Ishikawa (cell line): ENCODE measurements around the gene DUSP16.

Experiments used
- CEBPB ChIP-seq: IDR thresholded peaks from 2 replicates; pipeline ENCODE4 v1.6.1; 2012
- CREB1 ChIP-seq: IDR thresholded peaks from 2 replicates; pipeline ENCODE4 v1.6.1; 2012; ENCODE audit warnings: low read depth
- EGR1 ChIP-seq: IDR thresholded peaks from 2 replicates; pipeline ENCODE4 v1.6.1; 2012
- EP300 ChIP-seq: IDR thresholded peaks from 2 replicates; pipeline ENCODE4 v1.6.1; 2012; ENCODE audit warnings: borderline replicate concordance
- FOXM1 ChIP-seq: IDR thresholded peaks from 2 replicates; pipeline ENCODE4 v1.6.1; 2012; ENCODE audit warnings: low read depth, borderline replicate concordance
- NFIC ChIP-seq: IDR thresholded peaks from 2 replicates; pipeline ENCODE4 v1.6.1; 2012
- RAD21 ChIP-seq: IDR thresholded peaks from 2 replicates; pipeline ENCODE4 v1.6.1; 2012; ENCODE audit warnings: low read depth
- TAF1 ChIP-seq: IDR thresholded peaks from 2 replicates; pipeline ENCODE4 v1.6.1; 2012; ENCODE audit warnings: low read depth, mild to moderate bottlenecking
- TCF12 ChIP-seq: IDR thresholded peaks from 2 replicates; pipeline ENCODE4 v1.6.1; 2012; ENCODE audit warnings: low read depth
- TEAD4 ChIP-seq: IDR thresholded peaks from 2 replicates; pipeline ENCODE4 v1.6.1; 2012
- YY1 ChIP-seq: IDR thresholded peaks from 2 replicates; pipeline ENCODE4 v1.6.1; 2012; ENCODE audit warnings: low read depth
- ZBTB7A ChIP-seq: IDR thresholded peaks from 2 replicates; pipeline ENCODE4 v1.6.1; 2012; ENCODE audit warnings: low read depth
- TF ChIP-seq, protein P1 (sequence below): IDR thresholded peaks from 2 replicates; pipeline ENCODE4 v1.6.1; 2012
- TF ChIP-seq, protein P2 (sequence below): IDR thresholded peaks from 2 replicates; pipeline ENCODE4 v1.6.1; 2012
- TF ChIP-seq, protein P3 (sequence below): IDR thresholded peaks from 2 replicates; pipeline ENCODE4 v1.6.1; 2012; ENCODE audit warnings: low read depth, mild to moderate bottlenecking

DUSP16 gene

DNA sequence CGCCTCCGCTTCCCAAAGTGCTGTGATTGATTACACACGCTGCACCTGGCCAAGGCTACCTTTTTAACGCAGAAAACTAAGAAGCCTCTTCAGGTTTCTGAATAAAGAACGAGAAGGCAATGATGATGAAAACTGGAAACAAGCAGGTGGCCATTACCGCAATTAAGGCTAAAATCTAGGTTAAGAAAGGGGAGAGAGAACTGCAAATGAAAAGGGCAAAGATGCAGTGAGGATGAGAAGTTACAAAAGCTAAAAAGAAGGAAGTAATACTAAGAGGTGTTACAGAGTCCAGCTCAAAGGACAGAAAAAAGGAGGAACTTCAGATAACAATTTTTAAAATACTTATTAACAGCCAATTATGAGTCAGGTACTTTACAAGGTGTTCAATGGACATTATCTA is 79.7 kb downstream of the DUSP16 start:
- TF ChIP-seq FOXM1 = no peak
- no peak for TF ChIP-seq EGR1
- no peak for TF ChIP-seq ZBTB7A
- no peak for TF ChIP-seq EP300
- TF ChIP-seq, protein P1, sequence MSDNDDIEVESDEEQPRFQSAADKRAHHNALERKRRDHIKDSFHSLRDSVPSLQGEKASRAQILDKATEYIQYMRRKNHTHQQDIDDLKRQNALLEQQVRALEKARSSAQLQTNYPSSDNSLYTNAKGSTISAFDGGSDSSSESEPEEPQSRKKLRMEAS = no peak
- no peak for TF ChIP-seq TCF12
- TF ChIP-seq CREB1 = no peak
- TF ChIP-seq, protein P2, sequence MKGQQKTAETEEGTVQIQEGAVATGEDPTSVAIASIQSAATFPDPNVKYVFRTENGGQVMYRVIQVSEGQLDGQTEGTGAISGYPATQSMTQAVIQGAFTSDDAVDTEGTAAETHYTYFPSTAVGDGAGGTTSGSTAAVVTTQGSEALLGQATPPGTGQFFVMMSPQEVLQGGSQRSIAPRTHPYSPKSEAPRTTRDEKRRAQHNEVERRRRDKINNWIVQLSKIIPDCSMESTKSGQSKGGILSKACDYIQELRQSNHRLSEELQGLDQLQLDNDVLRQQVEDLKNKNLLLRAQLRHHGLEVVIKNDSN = no peak
- no peak for TF ChIP-seq TAF1
- TF ChIP-seq CEBPB = no peak
- no peak for TF ChIP-seq NFIC
- no peak for TF ChIP-seq YY1
- TF ChIP-seq TEAD4 = no peak
- TF ChIP-seq RAD21 = no peak
- TF ChIP-seq, protein P3, sequence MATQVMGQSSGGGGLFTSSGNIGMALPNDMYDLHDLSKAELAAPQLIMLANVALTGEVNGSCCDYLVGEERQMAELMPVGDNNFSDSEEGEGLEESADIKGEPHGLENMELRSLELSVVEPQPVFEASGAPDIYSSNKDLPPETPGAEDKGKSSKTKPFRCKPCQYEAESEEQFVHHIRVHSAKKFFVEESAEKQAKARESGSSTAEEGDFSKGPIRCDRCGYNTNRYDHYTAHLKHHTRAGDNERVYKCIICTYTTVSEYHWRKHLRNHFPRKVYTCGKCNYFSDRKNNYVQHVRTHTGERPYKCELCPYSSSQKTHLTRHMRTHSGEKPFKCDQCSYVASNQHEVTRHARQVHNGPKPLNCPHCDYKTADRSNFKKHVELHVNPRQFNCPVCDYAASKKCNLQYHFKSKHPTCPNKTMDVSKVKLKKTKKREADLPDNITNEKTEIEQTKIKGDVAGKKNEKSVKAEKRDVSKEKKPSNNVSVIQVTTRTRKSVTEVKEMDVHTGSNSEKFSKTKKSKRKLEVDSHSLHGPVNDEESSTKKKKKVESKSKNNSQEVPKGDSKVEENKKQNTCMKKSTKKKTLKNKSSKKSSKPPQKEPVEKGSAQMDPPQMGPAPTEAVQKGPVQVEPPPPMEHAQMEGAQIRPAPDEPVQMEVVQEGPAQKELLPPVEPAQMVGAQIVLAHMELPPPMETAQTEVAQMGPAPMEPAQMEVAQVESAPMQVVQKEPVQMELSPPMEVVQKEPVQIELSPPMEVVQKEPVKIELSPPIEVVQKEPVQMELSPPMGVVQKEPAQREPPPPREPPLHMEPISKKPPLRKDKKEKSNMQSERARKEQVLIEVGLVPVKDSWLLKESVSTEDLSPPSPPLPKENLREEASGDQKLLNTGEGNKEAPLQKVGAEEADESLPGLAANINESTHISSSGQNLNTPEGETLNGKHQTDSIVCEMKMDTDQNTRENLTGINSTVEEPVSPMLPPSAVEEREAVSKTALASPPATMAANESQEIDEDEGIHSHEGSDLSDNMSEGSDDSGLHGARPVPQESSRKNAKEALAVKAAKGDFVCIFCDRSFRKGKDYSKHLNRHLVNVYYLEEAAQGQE = no peak

DNA sequence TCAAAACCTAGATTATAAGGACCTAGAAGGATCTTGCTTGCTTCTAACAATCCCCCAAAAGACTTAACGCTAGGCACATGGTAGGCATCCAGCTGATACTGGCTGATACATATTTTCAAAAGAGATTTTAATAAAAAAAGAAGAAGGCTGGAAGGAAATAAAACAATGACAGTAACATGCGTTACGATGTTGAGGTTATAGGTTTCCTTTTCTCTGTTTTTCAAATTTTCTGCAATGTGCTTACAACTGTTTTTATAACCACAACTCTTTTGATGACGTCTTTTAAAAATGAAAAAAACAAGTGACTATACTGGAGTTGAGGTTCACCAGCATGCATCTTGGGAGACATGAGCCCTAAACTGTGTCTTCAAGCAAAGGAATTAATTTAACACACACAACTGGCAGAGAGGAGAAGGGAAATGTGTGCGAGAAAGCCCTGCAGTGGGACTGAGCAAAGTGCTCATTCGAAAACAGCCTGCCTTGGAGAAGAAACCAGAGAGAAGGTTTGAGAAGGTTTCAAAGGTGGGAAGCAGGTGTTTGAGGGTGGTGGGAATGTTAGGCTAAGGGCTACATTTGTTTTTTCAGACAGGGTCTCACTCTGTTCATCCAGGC is 80.4 kb downstream of the DUSP16 start:
- TF ChIP-seq FOXM1 (no peak), EP300 (no peak), CEBPB (no peak), ZBTB7A (no peak), CREB1 (no peak)
- TF ChIP-seq, protein P1 = no peak
- TF ChIP-seq, protein P2 = no peak
- TF ChIP-seq, protein P3 = no peak

DNA sequence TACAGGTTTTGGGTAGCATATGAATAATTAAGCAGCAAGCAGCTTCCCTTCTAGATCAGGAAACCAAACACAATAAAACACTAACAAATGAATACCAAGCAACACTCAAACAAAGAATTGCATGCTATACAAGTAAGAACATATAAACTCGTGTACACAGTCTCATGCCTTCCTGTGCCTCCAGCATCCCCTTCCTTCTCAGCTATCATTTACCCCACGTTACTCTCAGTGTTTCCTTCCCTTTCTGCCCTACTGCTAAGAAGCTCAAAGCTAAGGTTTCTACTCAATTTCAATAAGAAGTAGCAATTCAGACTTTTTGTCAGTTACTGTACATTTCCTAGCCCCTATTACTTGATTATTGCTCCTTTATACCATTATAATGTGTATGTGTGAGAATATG is 81.0 kb downstream of the DUSP16 start:
- TF ChIP-seq, protein P1 = no peak
- no peak for TF ChIP-seq EGR1
- TF ChIP-seq RAD21 = no peak
- no peak for TF ChIP-seq FOXM1
- no peak for TF ChIP-seq ZBTB7A
- no peak for TF ChIP-seq EP300
- TF ChIP-seq NFIC = no peak
- no peak for TF ChIP-seq YY1
- TF ChIP-seq, protein P2 = no peak
- no peak for TF ChIP-seq CEBPB
- TF ChIP-seq TCF12 = no peak
- TF ChIP-seq, protein P3 = no peak
- TF ChIP-seq TAF1 = no peak
- no peak for TF ChIP-seq CREB1
- TF ChIP-seq TEAD4 = no peak

DNA sequence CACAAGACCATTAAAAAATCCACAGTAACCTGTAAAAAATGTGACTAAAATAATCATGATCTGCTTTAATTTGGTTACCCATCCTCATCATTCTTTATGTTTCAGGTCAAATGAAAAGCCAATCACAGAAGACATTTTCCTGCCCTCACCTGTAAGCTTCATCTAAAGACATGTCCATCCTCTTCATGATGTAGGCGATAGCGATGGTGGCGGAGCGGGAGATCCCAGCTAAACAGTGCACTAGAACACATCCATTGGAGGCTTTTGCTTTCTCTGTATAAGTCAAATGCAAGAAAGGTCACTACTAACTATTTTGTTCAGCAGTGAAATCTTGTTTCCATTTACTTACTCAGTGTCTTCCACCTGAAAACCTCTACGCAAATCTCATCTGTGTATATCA is 82.6 kb downstream of the DUSP16 start:
- TF ChIP-seq, protein P1 = no peak
- TF ChIP-seq RAD21 = no peak
- TF ChIP-seq TAF1 = no peak
- no peak for TF ChIP-seq FOXM1
- TF ChIP-seq, protein P3 = no peak
- TF ChIP-seq CEBPB = no peak
- TF ChIP-seq EGR1 = no peak
- no peak for TF ChIP-seq YY1
- TF ChIP-seq TEAD4 = no peak
- TF ChIP-seq TCF12 = no peak
